ENCODE results near the gene UNC50.

UNC50 gene

GRCh38 chr2:98664323-98664722 is 55.9 kb downstream of the UNC50 start:
- peaks cover 21% of the 10 kb centered on the region for H3K79me2 ChIP-seq (ENCODE audit: insufficient read depth, low read length)
- H3K9me3 ChIP-seq (ENCODE audit: insufficient read depth, low read length, severe bottlenecking) = peaks cover 3% of the 10 kb centered on the region
- peaks cover 66% of the 10 kb centered on the region for H3K36me3 ChIP-seq (ENCODE audit: insufficient read depth, low read length)
- no peak overlapping the region for H3K4me2 ChIP-seq (ENCODE audit: insufficient read depth, low read length)
- no peak overlapping the region for H2AFZ ChIP-seq (ENCODE audit: low read depth, low read length)
- DNase-seq (peak; percentile 61), ATAC-seq (ENCODE audit: insufficient read depth, low read depth) (peak; percentile 73; the same call in 2 of the 3 replicates)
- peaks cover 12% of the 10 kb centered on the region; the same call in 1 of the 2 replicates for H3K4me1 ChIP-seq (ENCODE audit: insufficient read depth, low read length)
- no peak overlapping the region for H3K4me3 ChIP-seq (ENCODE audit: low read depth in 1 of 2, low read length in 2 of 2)
- no peaks in the 10 kb centered on the region for H4K20me1 ChIP-seq (ENCODE audit: insufficient read depth, low read length)
- H3K27me3 ChIP-seq (ENCODE audit: insufficient read depth, low read length, poor library complexity) = no peaks in the 10 kb centered on the region
- no peak overlapping the region; the same call in 1 of the 2 replicates for H3K27ac ChIP-seq (ENCODE audit: low read length)
- TF ChIP-seq CTCF (IDR thresholded peaks at IDR 0.05; ENCODE audit: borderline replicate concordance, extremely low read depth, low read length, poor library complexity, severe bottlenecking) (no peak), EZH2 (IDR thresholded peaks at IDR 0.05; ENCODE audit: borderline replicate concordance, low read depth, low read length, severe bottlenecking) (no peak)
- no peak overlapping the region for H3K9ac ChIP-seq (ENCODE audit: low read depth, low read length)

GRCh38 chr2:98665677-98666076 is 57.3 kb downstream of the UNC50 start:
- Histone ChIP-seq H3K9me3 (ENCODE audit: insufficient read depth, low read length, severe bottlenecking) (peaks cover under 1% of the 10 kb centered on the region), H3K27ac (ENCODE audit: low read length) (no peak overlapping the region), H3K9ac (ENCODE audit: low read depth, low read length) (no peak overlapping the region), H3K4me3 (ENCODE audit: low read depth in 1 of 2, low read length in 2 of 2) (no peak overlapping the region), H3K27me3 (ENCODE audit: insufficient read depth, low read length, poor library complexity) (no peaks in the 10 kb centered on the region), H3K4me2 (ENCODE audit: insufficient read depth, low read length) (no peak overlapping the region), H2AFZ (ENCODE audit: low read depth, low read length) (no peak overlapping the region), H3K36me3 (ENCODE audit: insufficient read depth, low read length) (peaks cover 68% of the 10 kb centered on the region), H3K79me2 (ENCODE audit: insufficient read depth, low read length) (peaks cover 12% of the 10 kb centered on the region; the same call in 1 of the 2 replicates), H3K4me1 (ENCODE audit: insufficient read depth, low read length) (peaks cover 12% of the 10 kb centered on the region; the same call in 1 of the 2 replicates), H4K20me1 (ENCODE audit: insufficient read depth, low read length) (no peaks in the 10 kb centered on the region)
- no peak for ATAC-seq (ENCODE audit: insufficient read depth, low read depth)
- no peak for TF ChIP-seq EZH2 (IDR thresholded peaks at IDR 0.05; ENCODE audit: borderline replicate concordance, low read depth, low read length, severe bottlenecking)
- no peak for TF ChIP-seq CTCF (IDR thresholded peaks at IDR 0.05; ENCODE audit: borderline replicate concordance, extremely low read depth, low read length, poor library complexity, severe bottlenecking)
- DNase-seq = no peak
